IMR-90 (cell line): Measurements from ENCODE around the gene SRP14. TPM values are rescaled to one million over a fixed set of nuclear protein-coding genes. Genes with fewer than 3 reads are reported as not detected.
"Not testable (repeated sequence)": the region's sequence is repeated elsewhere in the genome, so short reads cannot be mapped to it uniquely, and the experiment has no call there.

Experiments
- ATAC-seq: fragments of 200-7000 bp; cut with Tn5 transposase; 2 replicates; pipeline ENCODE4 v1.9.1; 2020; ENCODE audit warnings: low read depth, mild to moderate bottlenecking, moderate library complexity
- BruUV-seq: library from RNA; stranded (reverse); fragments of 400-500 nt; replicated peaks from 2 replicates; lab custom pipeline; 2021; lab: Mats Ljungman, UMichigan
- CTCF ChIA-PET: fragments of 300-600 bp; formaldehyde crosslinking; extraction: SDS; loops from one replicate; lab custom pipeline; 2021; ENCODE audit warnings: antibody characterized with exemption; lab: Yijun Ruan, JAX
- POLR2A ChIA-PET: fragments of 300-600 bp; sonication (Branson Sonifier 250); formaldehyde crosslinking; loops from one replicate; lab custom pipeline; 2022; ENCODE audit warnings: antibody characterized with exemption; ENCODE audit not compliant: unreplicated experiment; lab: Charles Lee
- DNase-seq: peaks from one replicate; pipeline ENCODE4 v3.0.0; 2013
- H2AFZ ChIP-seq: replicated peaks from 2 replicates; pipeline ENCODE3; 2013; ENCODE audit warnings: low read length, mild to moderate bottlenecking; ENCODE audit not compliant: poor library complexity
- H2AK5ac ChIP-seq: 2 replicates; pipeline ENCODE4 v1.6.1; 2013; ENCODE audit warnings: low read depth, low read length, inconsistent platforms
- H2AK9ac ChIP-seq: replicated peaks from 2 replicates; pipeline ENCODE3; 2013; ENCODE audit warnings: mild to moderate bottlenecking, low read depth, low read length, moderate library complexity; ENCODE audit not compliant: poor library complexity
- H2BK120ac ChIP-seq: 2 replicates; pipeline ENCODE4 v1.6.1; 2013; ENCODE audit warnings: low read depth, low read length, inconsistent platforms
- H2BK15ac ChIP-seq: 3 replicates; pipeline ENCODE4 v1.6.1; 2013; ENCODE audit warnings: low read depth, low read length, inconsistent platforms
- H2BK20ac ChIP-seq: 2 replicates; pipeline ENCODE4 v1.6.1; 2013; ENCODE audit warnings: low read depth, mild to moderate bottlenecking, inconsistent platforms, low read length, moderate library complexity
- H2BK5ac ChIP-seq: 2 replicates; pipeline ENCODE4 v1.6.1; 2013; ENCODE audit warnings: mild to moderate bottlenecking, low read depth, low read length, inconsistent platforms; ENCODE audit not compliant: poor library complexity, severe bottlenecking
- H3K14ac ChIP-seq: replicated peaks from 2 replicates; pipeline ENCODE4 v1.6.1; 2013; ENCODE audit warnings: low read depth, low read length, inconsistent platforms
- H3K18ac ChIP-seq: 2 replicates; pipeline ENCODE4 v1.6.1; 2013; ENCODE audit warnings: low read depth, low read length, control low read depth
- H3K23ac ChIP-seq: 2 replicates; pipeline ENCODE4 v1.6.1; 2013; ENCODE audit warnings: low read depth, low read length, inconsistent platforms
- H3K27ac ChIP-seq: 2 replicates; pipeline ENCODE4 v1.5.1; 2013; ENCODE audit warnings: mild to moderate bottlenecking, control low read depth, low read length; ENCODE audit not compliant: insufficient read depth
- H3K27me3 ChIP-seq: 2 replicates; pipeline ENCODE4 v1.6.1; 2013; ENCODE audit warnings: low read length; ENCODE audit not compliant: control insufficient read depth, insufficient read depth
- H3K36me3 ChIP-seq: 2 replicates; pipeline ENCODE4 v1.6.1; 2013; ENCODE audit warnings: low read length, mixed read lengths; ENCODE audit not compliant: control insufficient read depth, insufficient read depth
- H3K4ac ChIP-seq: 2 replicates; pipeline ENCODE4 v1.6.1; 2013; ENCODE audit warnings: low read depth, low read length, inconsistent platforms
- H3K4me1 ChIP-seq: 2 replicates; pipeline ENCODE4 v1.6.1; 2013; ENCODE audit warnings: low read length, mixed read lengths; ENCODE audit not compliant: control insufficient read depth, insufficient read depth
- H3K4me2 ChIP-seq: 2 replicates; pipeline ENCODE4 v1.6.1; 2013; ENCODE audit warnings: low read depth, mild to moderate bottlenecking, control low read depth, low read length, moderate library complexity
- H3K4me3 ChIP-seq: 2 replicates; pipeline ENCODE4 v1.5.1; 2013; ENCODE audit warnings: low read depth, mild to moderate bottlenecking, control low read depth, low read length, moderate library complexity; ENCODE audit not compliant: insufficient read depth
- H3K56ac ChIP-seq: 2 replicates; pipeline ENCODE4 v1.6.1; 2013; ENCODE audit warnings: low read length, inconsistent platforms; ENCODE audit not compliant: insufficient read depth; ENCODE audit errors: extremely low read depth
- H3K79me1 ChIP-seq, 2 experiments: 2 replicates each; pipeline ENCODE4 v1.6.1; 2013; ENCODE audit warnings: low read length in 2 of 2, inconsistent platforms in 1 of 2, low read depth in 1 of 2
- H3K9ac ChIP-seq: 2 replicates; pipeline ENCODE4 v1.6.1; 2013; ENCODE audit warnings: low read depth, low read length, control low read depth
- H3K9me1 ChIP-seq: 2 replicates; pipeline ENCODE4 v1.6.1; 2013; ENCODE audit warnings: low read length, inconsistent platforms; ENCODE audit not compliant: insufficient read depth
- H3K9me3 ChIP-seq: 2 replicates; pipeline ENCODE4 v1.6.1; 2013; ENCODE audit warnings: low read length; ENCODE audit not compliant: control insufficient read depth, insufficient read depth
- H4K20me1 ChIP-seq: 2 replicates; pipeline ENCODE4 v1.6.1; 2013; ENCODE audit warnings: low read length, inconsistent platforms; ENCODE audit not compliant: insufficient read depth
- H4K5ac ChIP-seq: 2 replicates; pipeline ENCODE4 v1.6.1; 2013; ENCODE audit warnings: mild to moderate bottlenecking, low read depth, low read length, control low read depth
- H4K8ac ChIP-seq, 2 experiments: 2 replicates each; pipeline ENCODE4 v1.6.1; 2013; ENCODE audit warnings: low read depth in 2 of 2, low read length in 2 of 2, control low read depth in 1 of 2, inconsistent platforms in 1 of 2
- H4K91ac ChIP-seq: 2 replicates; pipeline ENCODE4 v1.6.1; 2013; ENCODE audit warnings: low read depth, low read length, inconsistent platforms; ENCODE audit not compliant: insufficient read depth
- CHD1 ChIP-seq: IDR thresholded peaks from 2 replicates; pipeline ENCODE4 v1.6.1; 2012; ENCODE audit warnings: low read depth, low read length, improper control_type of control experiment
- CTCF ChIP-seq: conservative IDR thresholded peaks from 2 replicates; pipeline ENCODE4 v1.5.1; 2012; ENCODE audit warnings: mild to moderate bottlenecking, low read depth, low read length, improper control_type of control experiment
- MXI1 ChIP-seq: IDR thresholded peaks from 2 replicates; pipeline ENCODE4 v1.6.1; 2012; ENCODE audit warnings: low read depth, mild to moderate bottlenecking, low read length, moderate library complexity, borderline replicate concordance
- NFE2L2 ChIP-seq: fragments of 150-350 bp; IDR thresholded peaks from 2 replicates; pipeline ENCODE4 v1.6.1; 2016; ENCODE audit warnings: low read depth, mild to moderate bottlenecking, low read length
- POLR2A ChIP-seq: IDR thresholded peaks from 2 replicates; pipeline ENCODE4 v1.6.1; 2012; ENCODE audit warnings: mild to moderate bottlenecking, low read depth, low read length
- RCOR1 ChIP-seq: IDR thresholded peaks from 2 replicates; pipeline ENCODE4 v1.6.1; 2012; ENCODE audit warnings: mild to moderate bottlenecking, low read length, improper control_type of control experiment; ENCODE audit not compliant: insufficient replicate concordance
- WGBS, 2 experiments: methylation state at CpG; one replicate each; pipeline versions ENCODE4 v1.1.5 to v1.1.7; 2013; ENCODE audit warnings: missing lambda C conversion rate in 2 of 2; ENCODE audit not compliant: insufficient read length in 1 of 2; ENCODE audit errors: extremely low coverage in 2 of 2; 5-methylcytosine and 5-hydroxymethylcytosine counted together
- dilution Hi-C: fragments of 300-500 bp; cut with HindIII; formaldehyde crosslinking; loops from one replicate; pipeline ENCODE4 v1.14.3; 2018; ENCODE audit warnings: low sequenced_read_pairs; ENCODE audit not compliant: unreplicated experiment
- in situ Hi-C: fragments of 300-500 bp; cut with MboI; formaldehyde crosslinking; loops from 3 replicates; pipeline ENCODE4 v1.14.3; 2019; ENCODE audit warnings: low sequenced_read_pairs, inconsistent platforms, mixed read lengths
- intact Hi-C: fragments of 100-400 bp; cut with micrococcal nuclease; formaldehyde crosslinking; loops from 2 replicates; pipeline ENCODE4 v1.10.0; 2022
- polyA plus RNA-seq, 3 experiments: library from polyadenylated mRNA; depleted of rRNA; stranded (reverse); fragments of >200 nt; gene quantifications; 2 replicates each; pipeline ENCODE4 v1.2.3, GENCODE V29; 2012; ENCODE audit warnings: low replicate concordance in 1 of 3
- total RNA-seq: library from RNA; depleted of rRNA; stranded (reverse); fragments of >200 nt; gene quantifications from 2 replicates; pipeline ENCODE4 v1.2.3, GENCODE V29; 2012

SRP14 gene
- total and polyA plus RNA-seq, 2 of the 4 experiments (the other 2 are of a cell fraction): 106 to 295 TPM

- in situ Hi-C loops (no loop called here), dilution Hi-C loops (no loop called here), intact Hi-C loops (no loop called here)
- H2BK15ac ChIP-seq: no peak overlapping the region
- peaks cover 39% of the 10 kb centered on the region for H3K36me3 ChIP-seq
- no peak overlapping the region for H3K14ac ChIP-seq
- H2BK20ac ChIP-seq: no peak overlapping the region
- H3K9ac ChIP-seq: no peak overlapping the region
- ChIA-PET CTCF (no interaction called here), POLR2A (no interaction called here)
- no peak overlapping the region for H2BK5ac ChIP-seq
- no peak overlapping the region for H4K91ac ChIP-seq
- no peak overlapping the region for H3K56ac ChIP-seq
- H2AK5ac ChIP-seq: no peak overlapping the region
- no peaks in the 10 kb centered on the region for H3K27me3 ChIP-seq
- no peak overlapping the region for H3K4me2 ChIP-seq
- no peaks in the 10 kb centered on the region for H4K20me1 ChIP-seq
- H3K4me3 ChIP-seq: no peak overlapping the region
- no peak overlapping the region for H2AK9ac ChIP-seq
- H3K27ac ChIP-seq: no peak overlapping the region
- H2AFZ ChIP-seq: no peak overlapping the region
- 0 out of 2 replicates have a peak, but pooled peaks cover 4% of the 10 kb centered on the region for H3K9me1 ChIP-seq
- H3K9me3 ChIP-seq: peaks cover 8% of the 10 kb centered on the region
- TF ChIP-seq CTCF (no peak), NFE2L2 (no peak), RCOR1 (no peak), MXI1 (no peak), CHD1 (no peak), POLR2A (no peak)
- peaks cover 7% of the 10 kb centered on the region for H3K4me1 ChIP-seq
- peaks cover 5 to 9% of the 10 kb centered on the region in 2 experiments; a peak in 1 of 4 replicates for H3K79me1 ChIP-seq
- no TSS peak for BruUV-seq
- no peak overlapping the region for H3K23ac ChIP-seq
- 100% methylated on average over 1 of the region's 3 CpGs; no CpG with 5 or more reads in 1 of the 2 experiments for WGBS, 2 experiments
- H3K18ac ChIP-seq: no peak overlapping the region
- no peak for DNase-seq
- H4K5ac ChIP-seq: no peak overlapping the region
- ATAC-seq: no peak
- no peak overlapping the region for H4K8ac ChIP-seq
- no peak overlapping the region for H2BK120ac ChIP-seq
- H3K4ac ChIP-seq: no peak overlapping the region
These were observed 24.6 kb downstream of the SRP14 start for GRCh38 chr15:40014390-40014789.

- dilution Hi-C loops: not testable (repeated sequence)
- no CpG with 5 or more reads among the region's 6 CpGs for WGBS, 2 experiments
These were observed 25.6 kb downstream of the SRP14 start for GRCh38 chr15:40013372-40013771.

More at GRCh38 chr15:40013372-40013771, 25.6 kb downstream of the SRP14 start:
- H2BK20ac ChIP-seq, DNase-seq, H3K4ac ChIP-seq, H3K9me3 ChIP-seq, H3K9me1 ChIP-seq, H2AK5ac ChIP-seq, H3K27me3 ChIP-seq, H2BK5ac ChIP-seq, H4K91ac ChIP-seq, POLR2A ChIA-PET, H3K9ac ChIP-seq, in situ Hi-C loops, H4K5ac ChIP-seq, H2AK9ac ChIP-seq, H4K8ac ChIP-seq, H3K23ac ChIP-seq, H2BK15ac ChIP-seq, H3K4me3 ChIP-seq, H3K56ac ChIP-seq, H2BK120ac ChIP-seq, CTCF ChIA-PET, H2AFZ ChIP-seq, H3K4me1 ChIP-seq, H3K4me2 ChIP-seq, H3K14ac ChIP-seq, BruUV-seq, intact Hi-C loops, H3K27ac ChIP-seq, H3K18ac ChIP-seq, H4K20me1 ChIP-seq, ATAC-seq: not testable (repeated sequence)
- Histone ChIP-seq H3K79me1 (peaks cover 11 to 17% of the 10 kb centered on the region in 2 experiments; a peak in 2 of 4 replicates), H3K36me3 (peaks cover 37% of the 10 kb centered on the region)
